H9 (cell line): ENCODE data around the gene VEGFA. TPM values are rescaled to one million over a fixed set of nuclear protein-coding genes. Genes with fewer than 3 reads are reported as not detected.

Experiments
- DNase-seq: peaks from one replicate; pipeline ENCODE4 v3.0.0-alpha.2; 2017
- H2AFZ ChIP-seq: one replicate; pipeline ENCODE4 v1.6.1; 2013; ENCODE audit warnings: mild to moderate bottlenecking, low read length, control low read depth, moderate library complexity
- H2AK5ac ChIP-seq: 2 replicates; pipeline ENCODE4 v1.6.1; 2013; ENCODE audit warnings: low read length, control low read depth, mixed read lengths; ENCODE audit not compliant: insufficient read length
- H2BK120ac ChIP-seq: one replicate; pipeline ENCODE4 v1.6.1; 2013; ENCODE audit warnings: low read depth, mild to moderate bottlenecking, low read length, control low read depth, inconsistent platforms; ENCODE audit not compliant: poor library complexity, severe bottlenecking
- H2BK12ac ChIP-seq: 2 replicates; pipeline ENCODE4 v1.6.1; 2013; ENCODE audit warnings: low read length, control low read depth, mixed read lengths, low read depth; ENCODE audit not compliant: insufficient read length
- H2BK15ac ChIP-seq: 2 replicates; pipeline ENCODE4 v1.6.1; 2013; ENCODE audit warnings: low read depth, low read length, control low read depth
- H2BK20ac ChIP-seq: one replicate; pipeline ENCODE4 v1.6.1; 2013; ENCODE audit warnings: low read depth, mild to moderate bottlenecking, low read length, control low read depth, inconsistent platforms; ENCODE audit not compliant: poor library complexity, severe bottlenecking
- H2BK5ac ChIP-seq: 2 replicates; pipeline ENCODE4 v1.6.1; 2013; ENCODE audit warnings: low read length, control low read depth, mixed read lengths; ENCODE audit not compliant: insufficient read length
- H3K14ac ChIP-seq: 2 replicates; pipeline ENCODE4 v1.6.1; 2013; ENCODE audit warnings: low read length, control low read depth; ENCODE audit not compliant: insufficient read depth
- H3K18ac ChIP-seq: 2 replicates; pipeline ENCODE4 v1.6.1; 2013; ENCODE audit warnings: low read depth, mild to moderate bottlenecking, mixed read lengths, low read length, control low read depth; ENCODE audit not compliant: insufficient read length
- H3K23ac ChIP-seq: 2 replicates; pipeline ENCODE4 v1.6.1; 2013; ENCODE audit warnings: low read length, control low read depth, mixed read lengths, low read depth; ENCODE audit not compliant: insufficient read length
- H3K23me2 ChIP-seq: 2 replicates; pipeline ENCODE4 v1.6.1; 2013; ENCODE audit warnings: low read depth, mild to moderate bottlenecking, mixed read lengths, low read length, control low read depth; ENCODE audit not compliant: insufficient read length, poor library complexity, severe bottlenecking
- H3K27ac ChIP-seq: 2 replicates; pipeline ENCODE4 v1.5.1; 2013; ENCODE audit warnings: low read length, control low read depth, mixed read lengths, low read depth; ENCODE audit not compliant: insufficient read length
- H3K27me3 ChIP-seq: 2 replicates; pipeline ENCODE4 v1.6.1; 2013; ENCODE audit warnings: low read length, control low read depth, inconsistent platforms; ENCODE audit not compliant: insufficient read depth
- H3K4ac ChIP-seq: 2 replicates; pipeline ENCODE4 v1.6.1; 2013; ENCODE audit warnings: low read depth, mild to moderate bottlenecking, control low read depth, inconsistent platforms, low read length, moderate library complexity
- H3K4me1 ChIP-seq: 2 replicates; pipeline ENCODE4 v1.6.1; 2013; ENCODE audit warnings: low read length, control low read depth, inconsistent platforms; ENCODE audit not compliant: insufficient read depth
- H3K4me2 ChIP-seq: 2 replicates; pipeline ENCODE4 v1.6.1; 2013; ENCODE audit warnings: low read length, control low read depth, mixed read lengths; ENCODE audit not compliant: insufficient read length, insufficient read depth
- H3K56ac ChIP-seq: 2 replicates; pipeline ENCODE4 v1.6.1; 2013; ENCODE audit warnings: low read depth, mild to moderate bottlenecking, mixed read lengths, low read length, control low read depth; ENCODE audit not compliant: insufficient read length
- H3K79me1 ChIP-seq: 2 replicates; pipeline ENCODE4 v1.6.1; 2013; ENCODE audit warnings: low read depth, mild to moderate bottlenecking, moderate library complexity, low read length, control low read depth, inconsistent platforms; ENCODE audit not compliant: insufficient read depth, poor library complexity, severe bottlenecking
- H3K79me2 ChIP-seq: 2 replicates; pipeline ENCODE4 v1.6.1; 2013; ENCODE audit warnings: low read length, control low read depth, inconsistent platforms; ENCODE audit not compliant: insufficient read depth
- H3K9ac ChIP-seq: 2 replicates; pipeline ENCODE4 v1.6.1; 2013; ENCODE audit warnings: low read length, control low read depth, mixed read lengths; ENCODE audit not compliant: insufficient read length; ENCODE audit errors: extremely low read depth
- H3K9me3 ChIP-seq: one replicate; pipeline ENCODE4 v1.6.1; 2013; ENCODE audit warnings: low read depth, low read length, inconsistent platforms; ENCODE audit not compliant: control insufficient read depth
- H3T11ph ChIP-seq: one replicate; pipeline ENCODE4 v1.6.1; 2013; ENCODE audit warnings: mild to moderate bottlenecking, low read length, control low read depth, inconsistent platforms
- H4K20me1 ChIP-seq: one replicate; pipeline ENCODE4 v1.6.1; 2013; ENCODE audit not compliant: control insufficient read depth, insufficient read length, insufficient read depth
- H4K5ac ChIP-seq: 2 replicates; pipeline ENCODE4 v1.6.1; 2013; ENCODE audit warnings: low read depth, mild to moderate bottlenecking, mixed read lengths, low read length, control low read depth; ENCODE audit not compliant: insufficient read length
- H4K8ac ChIP-seq: replicated peaks from 2 replicates; pipeline ENCODE4 v1.6.1; 2013; ENCODE audit warnings: low read length, control low read depth, mixed read lengths, low read depth; ENCODE audit not compliant: insufficient read length
- H4K91ac ChIP-seq: 2 replicates; pipeline ENCODE4 v1.6.1; 2013; ENCODE audit warnings: low read depth, mild to moderate bottlenecking, moderate library complexity, mixed read lengths, low read length, control low read depth; ENCODE audit not compliant: insufficient read length
- H3K27ac Mint-ChIP-seq, 3 experiments: 2 replicates in 2 of 3; 3 replicates in 1 of 3; pipeline ENCODE4 v1.8.0; 2020 to 2021; ENCODE audit warnings: mixed read lengths in 3 of 3, mild to moderate bottlenecking in 1 of 3, moderate library complexity in 1 of 3
- H3K27me3 Mint-ChIP-seq: 2 replicates; pipeline ENCODE4 v1.8.0; 2021; ENCODE audit warnings: low read depth, mild to moderate bottlenecking, moderate library complexity, mixed read lengths
- H3K36me3 Mint-ChIP-seq, 3 experiments: 2 replicates in 2 of 3; 3 replicates in 1 of 3; pipeline ENCODE4 v1.8.0; 2020 to 2021; ENCODE audit warnings: low read depth in 3 of 3, mixed read lengths in 3 of 3; ENCODE audit not compliant: insufficient read depth in 1 of 3
- H3K4me1 Mint-ChIP-seq, 2 experiments: 2 replicates each; pipeline ENCODE4 v1.8.0; 2020; ENCODE audit warnings: mixed read lengths in 2 of 2
- H3K4me3 Mint-ChIP-seq, 2 experiments: 2 replicates in 1 of 2; 3 replicates in 1 of 2; pipeline ENCODE4 v1.8.0; 2020 to 2021; ENCODE audit warnings: mild to moderate bottlenecking in 2 of 2, mixed read lengths in 2 of 2, moderate library complexity in 1 of 2
- H3K9me3 Mint-ChIP-seq, 2 experiments: 2 replicates in 1 of 2; 3 replicates in 1 of 2; pipeline ENCODE4 v1.8.0; 2020; ENCODE audit warnings: mild to moderate bottlenecking in 2 of 2, mixed read lengths in 2 of 2, moderate library complexity in 1 of 2
- CTCF ChIP-seq: fragments of 200-600 bp; sonication (generic); conservative IDR thresholded peaks from 3 replicates; pipeline ENCODE4 v1.8.0; 2021; ENCODE audit warnings: antibody characterized with exemption, mild to moderate bottlenecking
- WGBS: extraction: QIAGEN DNeasy Blood & Tissue Kit; methylation state at CpG from one replicate; pipeline ENCODE4 v1.1.7; 2013; ENCODE audit warnings: missing lambda C conversion rate, low lambda C conversion rate, mixed read lengths; ENCODE audit not compliant: insufficient read length; ENCODE audit errors: extremely low coverage; 5-methylcytosine and 5-hydroxymethylcytosine counted together
- total RNA-seq: library from RNA; stranded (reverse); gene quantifications from 2 replicates; pipeline ENCODE4 v1.2.1, GENCODE V29; 2021

Gene VEGFA
- total RNA-seq, 1 experiment from 2014 or later, result 47.9 TPM

- H3K18ac ChIP-seq, result no peak overlapping the region
- no peak overlapping the region for H3K27ac ChIP-seq
- no peak overlapping the region; a peak in 1 of 5 replicates for H3K4me3 Mint-ChIP-seq
- no peak overlapping the region for H4K8ac ChIP-seq
- no peaks in the 10 kb centered on the region for H3K36me3 Mint-ChIP-seq
- H3K9me3 Mint-ChIP-seq, result no peaks in the 10 kb centered on the region
- no peak overlapping the region for H3K27ac Mint-ChIP-seq
- H3K4me2 ChIP-seq, result no peak overlapping the region
- no peak overlapping the region for H2BK5ac ChIP-seq
- peaks cover 1% of the 10 kb centered on the region for H3K27me3 Mint-ChIP-seq
- no peaks in the 10 kb centered on the region for H3K79me2 ChIP-seq
- peaks cover 5 to 8% of the 10 kb centered on the region in 2 experiments for H3K4me1 Mint-ChIP-seq
- H2AK5ac ChIP-seq, result no peak overlapping the region
- H3K23me2 ChIP-seq, result no peaks in the 10 kb centered on the region
- H4K91ac ChIP-seq, result no peak overlapping the region
- H3K79me1 ChIP-seq, result no peaks in the 10 kb centered on the region
- H3K9ac ChIP-seq, result no peak overlapping the region
- no peaks in the 10 kb centered on the region for H3K9me3 ChIP-seq
- no peaks in the 10 kb centered on the region for H3K4me1 ChIP-seq
- no peak overlapping the region for H2AFZ ChIP-seq
- no peak overlapping the region for H3K4ac ChIP-seq
- no peak overlapping the region for H3T11ph ChIP-seq
- no CpG with 5 or more reads among the region's 9 CpGs for WGBS
- H3K23ac ChIP-seq, result no peak overlapping the region
- 0 out of 2 replicates have a peak, but pooled peaks cover 2% of the 10 kb centered on the region for H3K27me3 ChIP-seq
- no peak for TF ChIP-seq CTCF
- H2BK15ac ChIP-seq, result no peak overlapping the region
- no peaks in the 10 kb centered on the region for H4K20me1 ChIP-seq
- H3K14ac ChIP-seq, result no peak overlapping the region
- no peak overlapping the region for H3K56ac ChIP-seq
- no peak overlapping the region for H2BK12ac ChIP-seq
- H2BK120ac ChIP-seq, result no peak overlapping the region
- no peak overlapping the region for H2BK20ac ChIP-seq
- no peak overlapping the region for H4K5ac ChIP-seq
- DNase-seq, result no peak
Observed at GRCh38 chr6:43806043-43806757, 36.2 kb downstream of the VEGFA start.
